Thoracic aorta (tissue), 2 donors: Measurements from ENCODE around the gene ESM1. TPM values are rescaled to one million over a fixed set of nuclear protein-coding genes. Genes with fewer than 3 reads are reported as not detected.

ENCODE experiments used
- ATAC-seq: fragments of 150-250 bp; one replicate; pipeline ENCODE4 v1.8.0; 2017; ENCODE audit warnings: low read depth; ENCODE audit not compliant: insufficient number of reproducible peaks, low FRiP score
- DNase-seq: peaks from one replicate; pipeline ENCODE4 v3.0.0-alpha.2; 2020; ENCODE audit warnings: low spot score
- H3K27ac ChIP-seq, 2 donors: fragments of 200-600 bp; sonication (generic); 1 replicate in 1 of 2; 2 replicates in 1 of 2; pipeline ENCODE4 v1.5.1; 2016; ENCODE audit warnings: mild to moderate bottlenecking in 2 of 2, moderate library complexity in 2 of 2
- H3K27me3 ChIP-seq: fragments of 200-600 bp; sonication (generic); replicated peaks from 2 replicates; pipeline ENCODE4 v1.6.0; 2016; ENCODE audit warnings: mild to moderate bottlenecking; ENCODE audit not compliant: insufficient read depth
- H3K36me3 ChIP-seq: fragments of 200-600 bp; sonication (generic); one replicate; pipeline ENCODE4 v1.5.1; 2016
- H3K4me1 ChIP-seq, 2 donors: fragments of 200-600 bp; sonication (generic); 1 replicate in 1 of 2; 2 replicates in 1 of 2; pipeline versions ENCODE4 v1.5.1 to v1.6.0; 2016; ENCODE audit warnings: low read depth in 2 of 2, mild to moderate bottlenecking in 1 of 2; ENCODE audit not compliant: control insufficient read depth in 1 of 2
- H3K4me3 ChIP-seq: fragments of 200-600 bp; sonication (generic); 2 replicates; pipeline ENCODE4 v1.5.1; 2016; ENCODE audit warnings: mild to moderate bottlenecking
- H3K9me3 ChIP-seq: fragments of 200-600 bp; sonication (generic); 2 replicates; pipeline ENCODE4 v1.5.1; 2016
- CTCF ChIP-seq: fragments of 200-600 bp; sonication (generic); IDR thresholded peaks from one replicate; pipeline ENCODE4 v1.5.1; 2019; ENCODE audit warnings: antibody characterized with exemption
- total RNA-seq, 2 donors: library from RNA; depleted of rRNA; stranded (reverse); fragments of >200 nt; gene quantifications; one replicate each; pipeline versions ENCODE4 v1.1.0 to v1.2.3, GENCODE V29; 2016

Gene ESM1, protein sequence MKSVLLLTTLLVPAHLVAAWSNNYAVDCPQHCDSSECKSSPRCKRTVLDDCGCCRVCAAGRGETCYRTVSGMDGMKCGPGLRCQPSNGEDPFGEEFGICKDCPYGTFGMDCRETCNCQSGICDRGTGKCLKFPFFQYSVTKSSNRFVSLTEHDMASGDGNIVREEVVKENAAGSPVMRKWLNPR
- total RNA-seq = 1 to 10 TPM; 1.8 to 3.9 TPM

DNA sequence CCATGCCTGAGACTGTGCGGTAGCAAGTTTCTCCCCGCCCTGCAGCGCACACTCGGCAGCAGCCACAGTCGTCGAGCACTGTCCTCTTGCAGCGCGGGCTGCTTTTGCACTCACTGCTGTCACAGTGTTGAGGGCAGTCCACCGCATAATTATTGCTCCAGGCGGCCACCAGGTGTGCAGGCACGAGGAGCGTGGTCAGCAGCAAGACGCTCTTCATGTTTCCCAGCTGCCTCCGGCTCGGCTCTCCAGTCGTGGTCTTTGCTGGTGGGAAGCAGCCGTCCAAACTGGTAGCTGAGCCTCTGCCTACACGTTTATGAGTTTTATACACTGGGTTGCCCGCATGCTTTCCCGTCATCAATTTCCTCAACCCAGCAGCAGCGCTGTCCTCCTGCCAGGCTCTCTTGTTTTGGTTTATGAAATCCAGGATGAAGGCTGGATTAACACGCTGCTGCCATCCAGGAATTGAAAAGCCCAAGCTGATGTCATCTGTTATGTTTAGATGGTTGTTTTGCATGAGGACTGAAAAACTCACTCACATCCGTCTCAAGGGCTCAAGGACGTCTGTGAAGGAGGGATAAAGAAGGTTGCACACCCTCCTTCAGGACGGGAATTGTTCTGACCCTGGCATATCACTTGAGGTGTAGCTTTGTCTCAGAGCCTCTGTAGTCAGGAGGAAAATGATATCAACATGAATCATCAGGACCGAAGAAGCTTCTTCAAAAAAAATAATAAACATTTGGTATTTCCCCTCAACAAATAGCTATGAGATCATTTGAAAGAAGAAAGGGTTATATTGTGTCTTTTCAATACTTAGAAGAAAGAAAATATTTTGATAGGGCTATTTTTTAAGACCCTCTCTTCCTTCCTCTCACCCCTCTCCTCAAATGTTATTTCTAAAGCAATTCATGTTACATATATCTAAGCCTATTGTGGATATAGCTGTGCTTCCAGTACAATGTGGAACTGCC, at the start of gene ESM1:
TSS of gene ESM1 (minus strand) at position 293 of the 968 bp plus-strand sequence. CDS start at position 217, 76 bp downstream.
- Histone ChIP-seq H3K9me3 (no peaks in the 10 kb centered on the region), H3K27ac (no peak within 1 kb of the TSS), H3K36me3 (no peaks in the 10 kb centered on the region), H3K4me3 (peak within 1 kb of the TSS; percentile 42), H3K27me3 (no peaks in the 10 kb centered on the region), H3K4me1 (peaks cover 5 to 15% of the 10 kb centered on the region in 2 donors)
- ATAC-seq (no peak), DNase-seq (no peak)
- TF ChIP-seq CTCF = no peak

GRCh38 chr5:55033568-55033967, 48.2 kb upstream of the ESM1 start:
- H3K4me1 ChIP-seq = no peaks in the 10 kb centered on the region
- no peaks in the 10 kb centered on the region for H3K36me3 ChIP-seq
- H3K27ac ChIP-seq = no peak overlapping the region
- ATAC-seq = no peak
- H3K27me3 ChIP-seq = no peaks in the 10 kb centered on the region
- no peak overlapping the region for H3K4me3 ChIP-seq
- TF ChIP-seq CTCF = no peak
- no peak for DNase-seq
- no peaks in the 10 kb centered on the region for H3K9me3 ChIP-seq

- no peak overlapping the region for H3K27ac ChIP-seq
- no peak for DNase-seq
- no peak for ATAC-seq
- no peaks in the 10 kb centered on the region for H3K36me3 ChIP-seq
- no peak for TF ChIP-seq CTCF
- no peaks in the 10 kb centered on the region for H3K4me1 ChIP-seq
- H3K9me3 ChIP-seq = no peaks in the 10 kb centered on the region
- no peaks in the 10 kb centered on the region for H3K27me3 ChIP-seq
- no peak overlapping the region for H3K4me3 ChIP-seq
These were observed 46.1 kb upstream of the ESM1 start for GRCh38 chr5:55031492-55031891.

GRCh38 chr5:55030676-55031369, 45.4 kb upstream of the ESM1 start:
- DNase-seq (no peak), ATAC-seq (no peak)
- no peaks in the 10 kb centered on the region for H3K9me3 ChIP-seq
- no peaks in the 10 kb centered on the region for H3K36me3 ChIP-seq
- no peak overlapping the region for H3K27ac ChIP-seq
- no peaks in the 10 kb centered on the region for H3K27me3 ChIP-seq
- no peak overlapping the region for H3K4me3 ChIP-seq
- TF ChIP-seq CTCF = no peak
- H3K4me1 ChIP-seq = no peaks in the 10 kb centered on the region

- no peak for DNase-seq
- Histone ChIP-seq H3K27ac (no peak overlapping the region), H3K27me3 (no peaks in the 10 kb centered on the region)
These were observed 44.8 kb upstream of the ESM1 start for GRCh38 chr5:55030220-55030619.

More at GRCh38 chr5:55030220-55030619, 44.8 kb upstream of the ESM1 start:
- no peak for ATAC-seq
- Histone ChIP-seq H3K4me1 (no peaks in the 10 kb centered on the region), H3K9me3 (no peaks in the 10 kb centered on the region), H3K4me3 (no peak overlapping the region), H3K36me3 (no peaks in the 10 kb centered on the region)
- TF ChIP-seq CTCF = no peak
